Ovary (tissue), 9 donors: ENCODE data around the gene FAM13B. TPM values are rescaled to one million over a fixed set of nuclear protein-coding genes. Genes with fewer than 3 reads are reported as not detected.
"Not testable (repeated sequence)": the region's sequence is repeated elsewhere in the genome, so short reads cannot be mapped to it uniquely, and the experiment has no call there.

ENCODE experiments used
- DNase-seq, 5 donors: peaks; one replicate each; pipeline ENCODE4 v3.0.0-alpha.2; 2019 to 2020
- H3K27ac ChIP-seq, 2 donors: fragments of 200-600 bp; one replicate each; pipeline versions ENCODE4 v1.5.1 to v1.8.0; 2019 to 2022
- H3K27me3 ChIP-seq: fragments of 200-600 bp; one replicate; pipeline ENCODE4 v1.8.0; 2022
- H3K36me3 ChIP-seq: fragments of 200-600 bp; sonication (generic); one replicate; pipeline ENCODE4 v1.5.1; 2019
- H3K4me1 ChIP-seq: one replicate; pipeline ENCODE4 v1.8.1; 2013; ENCODE audit warnings: mild to moderate bottlenecking, moderate library complexity; ENCODE audit not compliant: insufficient read depth
- H3K4me3 ChIP-seq: fragments of 200-600 bp; sonication (generic); one replicate; pipeline ENCODE4 v1.5.1; 2017
- H3K9me3 ChIP-seq, 2 donors: fragments of 200-600 bp in 1 of 2; sonication (generic) in 1 of 2; one replicate each; pipeline versions ENCODE4 v1.5.1 to v1.8.1; 2013 to 2019; ENCODE audit warnings: mild to moderate bottlenecking in 1 of 2, moderate library complexity in 1 of 2
- CTCF ChIP-seq, 3 donors: fragments of 450-650 bp in 2 of 3; fragments of 200-600 bp in 1 of 3; IDR thresholded peaks; one replicate each; pipeline versions ENCODE4 v1.5.1 to v1.8.0; 2016 to 2022; ENCODE audit warnings: antibody characterized with exemption in 3 of 3, mild to moderate bottlenecking in 1 of 3
- EP300 ChIP-seq: sonication (generic); formaldehyde crosslinking; IDR thresholded peaks from one replicate; pipeline ENCODE4 v1.6.1; 2017; ENCODE audit warnings: antibody characterized with exemption
- POLR2A ChIP-seq: fragments of 450-650 bp; IDR thresholded peaks from one replicate; pipeline ENCODE4 v1.6.1; 2017; ENCODE audit warnings: antibody characterized with exemption, mild to moderate bottlenecking, moderate library complexity
- WGBS, 3 donors: extraction: QIAGEN DNeasy Blood & Tissue Kit in 1 of 3; methylation state at CpG; one replicate each; pipeline versions ENCODE4 v1.1.5 to v1.1.7; 2013 to 2017; 5-methylcytosine and 5-hydroxymethylcytosine counted together
- intact Hi-C, 4 donors: fragments of 100-400 bp; cut with DNase I; formaldehyde crosslinking; loops; one replicate each; pipeline versions ENCODE4 v1.11.0 to v1.15.1; 2022 to 2023
- polyA plus RNA-seq, 2 donors: library from polyadenylated mRNA; stranded (reverse); fragments of 200-250 nt in 1 of 2; fragments of 350-450 nt in 1 of 2; fragmentation: Illumina TruSeq in 1 of 2; extraction: RNeasy Lipid Tissue Mini Kit (QIAGEN cat#74804) in 1 of 2; gene quantifications; one replicate each; pipeline ENCODE4 v1.2.3, GENCODE V29; 2013 to 2014
- total RNA-seq, 7 donors: library from RNA; depleted of rRNA in 2 of 7; stranded (reverse); fragments of >200 nt in 2 of 7; fragmentation: NEBNext Ultra II Directional in 3 of 7; extraction: Animal tissue kit (Norgen Biotek cat#: 25700) in 3 of 7; gene quantifications; one replicate each; pipeline versions ENCODE4 v1.1.0 to v1.2.4, GENCODE V29; 2016 to 2023
- donor health status: DM: no; HTN: no; CAD: no; lungs with moderate emphysema.
- donor health status: DM: no; HTN: no; CAD: no.
- donor health status: Bipolar disorder and iron deficiency.
- donor health status: DM: yes; HTN: yes; CAD: no.
- donor health status: DM: no; HTN: no; CAD: no.
- donor health status: DM: yes; HTN: yes; CAD: no.

The FAM13B gene
- total and polyA plus RNA-seq, 9 donors: 18.8 to 56.7 (median 46.8) TPM

GRCh38 chr5:137995077-137995748 is 37.7 kb downstream of the FAM13B start:
- H3K4me3 ChIP-seq: no peak overlapping the region
- no peaks in the 10 kb centered on the region for H3K9me3 ChIP-seq
- no peaks in the 10 kb centered on the region for H3K27me3 ChIP-seq
- intact Hi-C loops: no loop called here
- WGBS, 3 donors: 27 to 29% (median 28%) methylated on average over 2 of the region's 2 CpGs
- no peak overlapping the region for H3K27ac ChIP-seq
- H3K36me3 ChIP-seq: no peaks in the 10 kb centered on the region
- DNase-seq: no peak
- TF ChIP-seq CTCF (IDR thresholded peaks at IDR 0.05): no peak
- TF ChIP-seq EP300: no peak
- TF ChIP-seq POLR2A: no peak
- peaks cover 12% of the 10 kb centered on the region for H3K4me1 ChIP-seq

GRCh38 chr5:137994556-137994955 is 38.3 kb downstream of the FAM13B start:
- TF ChIP-seq POLR2A (no peak), EP300 (no peak), CTCF (IDR thresholded peaks at IDR 0.05) (no peak)
- Histone ChIP-seq H3K4me3 (no peak overlapping the region), H3K27me3 (no peaks in the 10 kb centered on the region), H3K9me3 (no peaks in the 10 kb centered on the region), H3K4me1 (peaks cover 8% of the 10 kb centered on the region), H3K36me3 (no peaks in the 10 kb centered on the region), H3K27ac (no peak overlapping the region)
- DNase-seq: no peak
- intact Hi-C loops: no loop called here
- 80 to 88% (median 86%) methylated on average over 2 of the region's 2 CpGs for WGBS, 3 donors

- Histone ChIP-seq H3K9me3 (no peaks in the 10 kb centered on the region), H3K4me3 (no peak overlapping the region), H3K27me3 (no peaks in the 10 kb centered on the region), H3K4me1 (no peaks in the 10 kb centered on the region), H3K36me3 (no peaks in the 10 kb centered on the region), H3K27ac (no peak overlapping the region)
- TF ChIP-seq POLR2A: no peak
- DNase-seq: no peak
- WGBS, 3 donors: 92 to 98% (median 93%) methylated on average over 5 of the region's 5 CpGs
- intact Hi-C loops: no loop called here
These were observed 43.5 kb downstream of the FAM13B start for GRCh38 chr5:137989419-137989818.

- no peaks in the 10 kb centered on the region for H3K9me3 ChIP-seq
- TF ChIP-seq POLR2A (no peak), EP300 (no peak), CTCF (IDR thresholded peaks at IDR 0.05) (no peak)
- 94 to 98% (median 97%) methylated on average over 3 of the region's 3 CpGs for WGBS, 3 donors
- H3K36me3 ChIP-seq: no peaks in the 10 kb centered on the region
- no peaks in the 10 kb centered on the region for H3K27me3 ChIP-seq
- H3K27ac ChIP-seq: no peak overlapping the region
- no peaks in the 10 kb centered on the region for H3K4me1 ChIP-seq
- intact Hi-C loops: no loop called here
- DNase-seq: no peak
- no peak overlapping the region for H3K4me3 ChIP-seq
These were observed 57.7 kb downstream of the FAM13B start for GRCh38 chr5:137975208-137975607.

- H3K4me3 ChIP-seq, H3K4me1 ChIP-seq, H3K9me3 ChIP-seq, H3K27me3 ChIP-seq, intact Hi-C loops, H3K36me3 ChIP-seq, DNase-seq, H3K27ac ChIP-seq: not testable (repeated sequence)
- 97 to 98% (median 98%) methylated on average over 3 to 4 of the region's 4 CpGs for WGBS, 3 donors
These were observed 62.5 kb downstream of the FAM13B start for GRCh38 chr5:137970384-137970783.
